ENCODE results near the gene ADGRL2.
"Not testable (repeated sequence)": the region's sequence is repeated elsewhere in the genome, so short reads cannot be mapped to it uniquely, and the experiment has no call there.

Gene ADGRL2

DNA sequence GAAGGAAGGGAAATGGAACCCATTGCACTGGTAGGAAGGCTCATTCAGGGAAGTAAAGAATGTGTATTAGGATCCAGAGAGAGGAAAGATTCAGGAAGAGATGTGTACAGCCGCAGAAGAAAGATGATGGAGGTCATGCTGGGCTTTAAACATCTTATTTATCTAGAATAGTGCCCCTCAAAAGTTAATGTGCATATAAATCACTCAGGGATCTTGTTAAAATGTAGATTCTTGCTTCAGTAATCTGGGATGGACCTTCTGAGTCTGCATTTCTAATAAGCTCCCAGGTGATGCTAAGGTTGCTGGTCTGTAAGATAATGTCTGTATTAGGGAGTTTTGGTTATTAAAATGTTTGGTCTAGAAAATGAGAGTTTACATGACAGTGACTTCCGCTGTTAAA is 46.3 kb downstream of the ADGRL2 start:
- no peak for DNase-seq (ENCODE audit: low read depth)

DNA sequence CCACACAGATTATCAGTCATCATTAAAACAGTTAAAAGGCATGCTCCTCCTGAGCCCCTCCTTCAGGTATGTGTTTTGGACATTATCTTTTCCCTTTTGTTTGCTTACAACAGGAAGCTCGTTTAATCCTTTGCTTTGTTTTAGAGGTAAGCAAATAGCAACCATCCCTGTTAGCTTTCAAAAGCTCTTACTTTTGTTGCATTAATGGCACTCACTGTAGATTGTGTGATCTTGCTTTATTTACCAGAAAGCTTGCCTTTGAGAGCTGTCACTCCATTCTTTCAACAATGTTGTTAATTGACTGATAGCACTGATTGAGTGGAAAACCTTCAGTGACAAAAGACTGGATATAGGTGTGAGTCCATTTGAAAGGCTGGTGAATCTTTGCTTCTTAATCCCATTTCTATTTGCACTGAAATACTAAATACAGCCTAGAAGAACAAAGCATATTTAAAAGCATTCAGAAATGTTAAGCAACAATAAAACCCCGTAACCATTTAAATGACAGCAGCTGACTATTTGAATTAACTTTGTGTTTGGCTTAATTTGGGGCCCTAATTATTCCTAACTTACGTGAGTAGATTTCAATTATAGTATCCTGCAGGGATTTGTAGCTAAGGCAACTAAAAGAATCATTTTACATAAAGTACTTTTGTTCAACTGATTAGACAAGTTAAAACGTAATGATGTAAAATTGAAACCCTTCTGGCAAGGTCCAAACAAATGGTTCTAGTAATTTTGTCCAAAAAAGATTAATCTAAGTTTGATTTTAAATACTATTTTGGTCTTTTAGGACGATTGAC is 48.3 kb downstream of the ADGRL2 start:
- DNase-seq (ENCODE audit: low read depth): no peak

DNA sequence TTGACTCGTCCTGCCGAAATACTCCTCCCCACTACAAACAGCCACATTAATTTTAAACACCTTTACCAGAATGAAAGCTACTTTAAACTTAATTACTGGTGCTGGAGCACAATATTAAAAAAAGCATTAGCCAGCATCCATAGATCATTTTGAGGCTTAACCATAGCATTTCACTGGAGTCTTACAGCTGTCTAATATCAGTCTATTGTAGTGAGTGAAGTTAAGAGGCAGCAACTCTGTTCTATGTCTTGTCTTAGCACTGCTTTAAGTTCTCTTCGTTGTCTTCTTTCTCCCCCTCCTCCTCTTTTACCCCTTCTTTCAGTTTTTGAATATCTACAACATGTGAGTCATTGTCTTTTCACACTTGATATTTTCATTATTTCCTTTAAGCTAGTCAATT is 49.3 kb downstream of the ADGRL2 start:
- DNase-seq (ENCODE audit: low read depth): no peak

DNA sequence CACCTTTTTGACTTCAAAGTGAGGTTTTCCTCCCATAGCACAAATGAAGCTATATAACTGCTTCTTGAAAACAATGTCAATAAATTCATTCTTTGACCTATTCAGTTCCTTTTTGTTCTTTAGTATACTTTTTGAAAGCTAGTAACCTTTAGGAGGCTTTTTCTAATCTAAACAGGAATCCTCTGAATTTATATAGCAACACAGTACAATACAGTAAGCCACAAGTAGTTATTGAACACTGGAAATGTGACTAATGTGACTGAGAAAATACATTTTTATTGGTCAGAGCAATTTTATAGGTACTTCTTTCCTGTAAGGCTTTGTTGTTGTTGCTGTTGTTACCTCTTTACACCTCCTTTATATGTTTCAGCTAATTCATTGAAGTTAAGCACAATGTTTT is 49.8 kb downstream of the ADGRL2 start:
- no peak for DNase-seq (ENCODE audit: low read depth)

DNA sequence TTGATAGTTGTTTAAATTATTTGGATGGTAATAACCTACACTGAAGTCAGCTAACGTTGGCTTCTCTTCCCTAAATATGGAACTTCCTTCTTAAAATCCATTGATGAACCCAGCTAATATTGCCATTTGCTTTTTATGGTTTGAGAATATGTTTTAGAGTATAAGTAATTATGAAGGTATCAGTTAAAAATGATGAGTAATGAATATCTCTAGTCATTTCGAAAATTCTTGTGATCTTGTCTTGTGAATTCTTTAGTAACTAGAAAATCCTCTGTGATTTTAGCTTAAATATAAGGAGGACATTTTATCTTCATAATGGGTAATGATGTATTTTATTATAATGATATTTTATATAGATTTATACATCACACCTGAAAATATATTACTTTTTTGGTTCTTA is 50.5 kb downstream of the ADGRL2 start:
- DNase-seq (ENCODE audit: low read depth): no peak

DNA sequence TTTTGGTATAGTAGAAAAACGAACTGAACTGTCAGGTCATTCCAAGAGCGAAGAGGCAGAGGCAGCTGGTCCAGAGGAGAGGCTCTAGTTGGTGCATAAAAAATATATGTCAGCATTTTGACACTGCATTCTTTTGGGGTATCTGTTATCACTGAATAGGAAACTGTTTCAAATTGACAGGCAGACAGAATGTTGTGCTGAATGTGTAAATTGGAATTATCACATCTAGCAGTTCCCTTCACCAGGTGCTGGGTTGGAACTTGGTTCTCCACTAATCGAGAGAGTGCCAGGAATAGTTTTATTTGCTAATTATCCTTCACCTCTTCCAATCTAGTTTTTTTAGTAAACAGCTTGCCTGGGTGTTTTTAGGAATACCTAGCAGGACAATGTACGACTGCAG is 52.2 kb downstream of the ADGRL2 start:
- no peak for DNase-seq (ENCODE audit: low read depth)

DNA sequence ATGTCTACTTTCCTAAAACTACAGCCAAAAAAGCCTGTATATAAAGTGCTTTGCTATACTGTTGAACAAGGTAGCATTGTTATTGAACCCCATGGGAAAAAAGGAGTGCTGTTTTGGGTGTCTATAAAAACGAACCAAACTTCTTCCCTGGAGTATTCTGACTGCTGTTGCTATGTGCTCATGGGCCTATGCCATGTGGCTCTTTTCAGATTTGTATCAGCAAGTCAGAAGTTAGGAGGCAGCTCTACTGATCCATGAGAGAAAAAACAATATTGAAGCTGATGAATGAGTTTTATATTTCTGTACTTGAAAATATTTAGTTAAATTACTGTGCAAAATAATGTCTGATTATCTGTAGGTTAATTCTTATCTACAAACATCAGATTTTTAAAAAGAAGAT is 66.5 kb downstream of the ADGRL2 start:
- DNase-seq (ENCODE audit: low read depth): no peak

DNA sequence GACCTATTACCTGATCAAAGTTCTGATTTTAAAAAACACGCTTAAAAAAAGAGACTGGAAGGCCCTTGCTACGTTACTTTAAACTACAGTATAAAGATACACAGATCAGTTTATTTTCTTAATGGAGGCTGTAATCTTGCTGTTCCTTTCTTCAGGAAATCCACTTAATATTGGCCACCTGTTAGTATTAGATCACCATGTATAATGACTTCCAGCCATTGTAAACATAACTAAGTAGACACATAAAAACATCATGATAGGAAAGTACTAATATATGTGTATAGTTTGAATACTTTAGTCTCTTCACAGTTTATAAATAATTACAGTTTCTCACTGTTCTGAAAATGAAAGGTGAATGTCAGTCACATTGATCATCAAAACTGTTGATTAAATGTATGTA is 68.6 kb downstream of the ADGRL2 start:
- DNase-seq (ENCODE audit: low read depth): no peak

DNA sequence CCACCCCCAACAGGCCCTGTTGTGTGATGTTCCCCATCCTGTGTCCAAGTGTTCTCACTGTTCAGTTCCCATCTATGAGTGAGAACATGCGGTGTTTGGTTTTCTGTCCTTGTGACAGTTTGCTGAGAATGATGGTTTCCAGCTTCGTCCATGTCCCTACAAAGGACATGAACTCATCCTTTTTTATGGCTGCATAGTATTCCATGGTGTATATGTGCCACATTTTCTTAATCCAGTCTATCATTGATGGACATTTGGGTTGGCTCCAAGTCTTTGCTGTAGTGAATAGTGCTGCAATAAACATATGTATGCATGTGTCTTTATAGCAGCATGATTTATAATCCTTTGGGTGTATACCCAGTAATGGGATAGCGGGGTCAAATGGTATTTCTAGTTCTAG is 70.4 kb downstream of the ADGRL2 start:
- not testable (repeated sequence) for DNase-seq (ENCODE audit: low read depth)

DNA sequence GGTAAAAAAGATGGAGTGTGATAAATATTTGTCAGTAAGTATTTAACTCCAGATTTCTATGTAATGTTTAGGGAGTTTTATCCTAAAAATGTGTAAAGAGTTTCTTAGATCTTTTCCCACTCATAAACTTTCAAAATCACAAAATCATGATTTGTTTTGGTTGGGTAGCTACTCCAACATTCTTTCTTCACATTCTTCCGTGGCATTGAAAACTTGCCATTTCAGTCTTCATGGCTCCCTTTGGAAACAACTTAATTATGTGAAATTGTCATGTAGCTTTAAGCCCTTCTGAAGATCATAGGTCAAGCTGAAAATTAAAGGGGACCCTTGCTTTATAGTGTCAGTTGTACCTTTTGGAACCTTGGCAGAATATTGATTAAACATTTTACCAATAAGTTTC is 73.2 kb downstream of the ADGRL2 start:
- DNase-seq (ENCODE audit: low read depth): no peak

DNA sequence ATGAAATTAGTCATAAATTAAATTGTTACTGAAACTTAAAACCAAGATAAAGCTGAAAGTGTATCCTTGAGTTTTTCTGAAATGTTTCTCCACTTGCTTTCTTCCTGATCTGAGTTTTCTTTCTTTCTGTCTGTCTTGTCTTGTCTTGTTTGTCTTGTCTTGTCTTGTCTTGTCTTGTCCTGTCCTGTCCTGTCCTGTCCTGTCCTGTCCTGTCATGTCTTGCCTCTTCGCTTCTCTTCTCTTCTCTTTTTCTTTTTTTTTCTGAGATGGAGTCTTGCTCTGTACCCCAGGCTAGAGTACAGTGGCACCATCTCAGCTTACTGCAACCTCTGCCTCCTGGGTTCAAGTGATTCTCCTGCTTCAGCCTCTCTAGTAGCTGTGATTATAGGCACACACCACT is 73.7 kb downstream of the ADGRL2 start:
- no peak for DNase-seq (ENCODE audit: low read depth)

DNA sequence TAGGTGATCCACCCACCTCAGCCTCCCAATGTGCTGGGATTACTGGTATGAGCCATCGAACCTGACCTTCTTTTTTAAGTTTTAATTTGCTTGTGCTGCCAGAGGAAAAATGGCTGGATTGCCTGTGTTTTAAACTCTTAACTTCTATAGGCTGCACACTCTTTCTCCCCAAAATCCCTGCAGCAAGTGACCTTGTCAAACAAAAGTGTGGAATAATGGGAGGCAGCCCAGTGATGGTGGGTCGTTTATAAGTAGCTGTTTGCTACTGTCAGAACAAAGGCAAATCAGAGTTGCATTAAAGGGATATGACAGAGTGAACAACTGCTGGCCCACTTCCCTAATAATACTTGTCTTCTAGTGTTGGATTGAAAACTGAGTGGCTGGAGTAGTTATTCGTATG is 74.2 kb downstream of the ADGRL2 start:
- no peak for DNase-seq (ENCODE audit: low read depth)

DNA sequence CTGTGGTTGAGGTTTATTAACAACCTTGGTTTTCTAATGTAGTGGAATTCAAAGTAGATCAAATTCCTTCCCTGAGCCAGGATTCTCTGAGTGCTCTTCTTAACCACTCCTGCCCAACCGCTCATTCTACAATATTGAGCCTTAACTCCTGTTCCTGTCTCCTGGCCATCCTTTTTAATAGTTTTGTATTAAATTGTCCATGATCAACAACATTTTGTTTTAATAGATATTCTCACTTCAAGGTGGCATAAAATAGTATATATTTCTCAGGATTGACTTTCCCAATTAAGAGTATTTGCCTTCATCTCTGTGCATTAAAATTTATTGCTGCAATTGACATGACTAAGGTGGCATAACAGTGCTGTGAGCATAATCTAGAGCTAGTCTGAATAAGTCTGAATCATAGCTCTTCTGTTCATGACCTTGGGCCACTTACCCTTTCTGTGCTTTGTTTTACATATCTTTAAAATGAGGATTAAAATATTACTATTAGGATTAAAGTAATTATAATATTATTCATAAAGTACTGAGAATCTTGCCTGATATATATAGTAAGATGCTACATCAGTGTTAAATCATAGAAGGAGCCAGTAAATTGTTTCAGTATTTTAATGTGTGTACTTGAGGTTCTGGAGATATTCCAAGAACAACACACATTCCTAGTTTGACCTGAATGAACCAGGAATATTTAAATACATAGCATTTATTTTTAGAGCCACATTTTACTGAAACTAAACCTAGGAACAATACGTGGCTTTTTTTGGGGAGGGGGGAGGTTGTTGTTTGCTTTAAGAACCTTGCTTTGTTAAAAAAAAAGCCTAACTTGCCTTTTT is 76.4 kb downstream of the ADGRL2 start:
- DNase-seq (ENCODE audit: low read depth): no peak

DNA sequence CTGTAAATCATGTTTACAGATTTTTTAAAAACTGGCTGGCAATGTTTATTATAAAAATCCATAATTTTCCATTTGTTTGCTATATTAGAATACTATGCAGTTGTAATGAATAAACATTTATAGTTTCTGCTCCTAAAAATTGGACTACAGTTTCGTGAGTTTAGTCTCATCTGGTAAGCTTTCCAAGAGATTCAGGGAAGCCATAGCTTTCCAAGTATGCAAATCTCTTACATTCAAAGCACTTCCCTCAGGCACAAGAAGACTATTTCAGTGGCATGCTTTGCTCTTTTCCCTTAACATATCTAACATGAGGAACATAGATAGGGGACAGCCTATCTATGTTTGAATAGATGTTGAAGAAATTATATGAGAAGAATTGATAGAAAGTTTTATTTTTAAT is 77.2 kb downstream of the ADGRL2 start:
- DNase-seq (ENCODE audit: low read depth): no peak

DNA sequence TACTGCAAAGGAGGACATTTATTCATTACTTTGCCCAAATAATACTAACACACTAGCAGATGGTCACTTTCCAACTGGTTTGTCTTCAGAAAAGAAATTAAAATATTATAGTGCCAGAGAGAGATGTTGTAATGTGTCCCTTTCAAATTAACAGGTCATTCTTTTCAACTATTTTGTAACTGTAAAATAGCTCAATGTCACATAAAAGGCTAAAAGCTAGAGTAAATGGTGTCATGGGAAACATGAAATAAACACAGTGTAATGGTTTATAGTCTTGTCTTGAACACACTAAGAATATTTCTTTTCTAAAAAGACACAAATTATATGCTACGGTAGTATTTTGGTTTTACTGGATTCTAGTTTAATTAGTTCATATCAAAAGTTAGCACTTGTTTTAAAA is 77.8 kb downstream of the ADGRL2 start:
- DNase-seq (ENCODE audit: low read depth): no peak

DNA sequence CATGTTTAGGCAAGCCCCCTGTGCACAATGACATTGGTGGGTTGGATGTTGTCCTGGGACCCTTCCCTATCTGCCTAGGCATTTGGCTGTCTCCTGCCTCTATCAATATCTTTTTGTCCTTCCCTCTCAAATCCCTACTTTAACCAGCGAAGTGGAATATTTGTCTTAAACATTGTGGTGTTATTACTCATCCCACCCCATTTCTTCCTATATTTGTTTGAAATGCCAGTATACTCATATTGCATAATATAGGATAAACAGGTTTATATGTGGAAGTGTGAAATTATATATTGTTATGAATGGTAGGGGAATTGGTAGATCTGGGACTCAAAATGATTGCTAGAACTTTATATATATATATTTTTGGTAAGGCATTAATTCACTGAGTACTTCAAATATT is 80.0 kb downstream of the ADGRL2 start:
- no peak for DNase-seq (ENCODE audit: low read depth)

DNA sequence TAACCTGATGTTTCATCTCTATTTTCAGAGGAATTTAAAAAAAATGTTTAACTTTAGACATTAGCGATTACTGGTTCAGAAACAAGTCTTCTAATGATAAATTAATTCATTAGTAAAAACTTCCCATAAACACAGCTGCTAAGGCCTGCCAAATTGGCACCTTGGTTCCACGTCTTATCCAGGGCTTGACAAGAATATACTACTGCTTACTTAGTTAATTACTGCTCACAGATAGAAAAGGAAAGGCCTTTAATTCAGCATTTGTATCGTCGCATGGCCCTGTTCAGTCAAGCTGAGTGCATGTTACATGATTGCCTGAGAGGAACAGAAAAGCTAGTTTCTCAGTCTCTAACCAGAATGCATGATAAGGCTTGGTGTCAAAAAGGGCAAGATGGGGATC is 84.6 kb downstream of the ADGRL2 start:
- DNase-seq (ENCODE audit: low read depth): no peak

DNA sequence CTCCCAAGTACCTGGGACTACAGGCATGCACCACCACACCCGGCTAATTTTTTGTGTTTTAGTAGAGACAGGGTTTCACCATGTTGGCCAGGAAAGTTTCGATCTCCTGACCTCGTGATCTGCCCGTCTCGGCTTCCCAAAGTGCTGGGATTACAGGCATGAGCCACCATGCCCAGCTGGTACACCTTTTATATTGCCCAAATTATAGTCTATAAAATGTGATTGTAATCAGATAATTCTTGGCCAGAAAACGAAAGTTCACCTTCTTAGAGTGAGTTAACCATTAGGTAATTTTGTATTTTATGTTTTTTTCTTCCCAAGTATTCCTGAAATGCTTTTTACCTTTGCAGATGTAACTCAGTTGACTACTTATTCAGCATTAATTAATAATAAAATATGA is 85.6 kb downstream of the ADGRL2 start:
- DNase-seq (ENCODE audit: low read depth): not testable (repeated sequence)

DNA sequence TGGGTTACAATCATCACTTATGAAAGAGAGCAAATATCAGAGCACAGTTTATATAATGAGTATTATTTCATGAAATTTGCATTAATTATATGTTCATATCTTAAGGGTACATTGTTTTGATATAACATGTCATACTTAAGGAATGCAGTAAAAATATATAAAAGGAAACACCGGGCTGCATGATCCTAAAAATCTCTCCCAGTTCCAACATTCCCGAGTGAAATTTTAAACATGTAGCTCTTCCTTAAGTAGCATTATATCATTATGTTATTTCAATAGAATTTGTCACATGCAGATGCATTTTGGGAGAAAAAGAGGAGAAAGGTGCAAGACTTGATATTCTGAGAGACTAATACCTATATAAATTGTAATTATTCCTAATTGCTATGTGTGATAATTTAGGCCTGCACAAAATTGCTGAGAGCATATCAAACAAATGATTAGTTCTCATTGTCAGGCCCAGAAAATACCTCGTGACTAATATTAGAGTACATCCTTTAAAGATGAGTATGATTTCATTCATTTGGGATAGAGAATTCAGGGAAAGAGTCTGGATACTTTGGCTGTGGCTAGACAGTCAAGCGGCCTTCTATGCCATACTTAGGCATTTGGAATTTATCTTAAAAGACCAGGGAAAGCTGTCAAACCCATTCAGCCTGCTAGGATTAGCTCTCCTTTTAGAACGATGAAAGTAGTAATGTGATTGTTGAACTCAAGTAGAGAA is 86.8 kb downstream of the ADGRL2 start:
- no peak for DNase-seq (ENCODE audit: low read depth)

DNA sequence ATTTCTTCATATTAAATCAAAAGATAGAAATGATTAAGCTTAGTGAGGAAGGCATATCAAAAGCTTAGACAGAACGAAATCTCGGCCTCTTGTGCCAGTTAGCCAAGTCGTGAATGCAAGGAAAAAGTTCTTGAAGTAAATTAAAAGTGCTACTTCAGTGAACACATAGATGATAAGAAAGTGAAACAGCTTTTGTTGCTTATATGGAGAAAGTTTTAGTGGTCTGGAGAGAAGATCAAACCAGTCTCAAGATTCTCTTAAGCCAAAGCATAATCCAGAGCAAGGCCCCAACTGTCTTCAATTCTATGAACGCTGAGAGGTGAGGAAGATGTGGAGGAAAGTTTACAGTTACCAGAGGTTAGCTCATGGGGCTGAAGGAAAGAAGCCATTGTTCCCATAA is 88.4 kb downstream of the ADGRL2 start:
- DNase-seq (ENCODE audit: low read depth): no peak

DNA sequence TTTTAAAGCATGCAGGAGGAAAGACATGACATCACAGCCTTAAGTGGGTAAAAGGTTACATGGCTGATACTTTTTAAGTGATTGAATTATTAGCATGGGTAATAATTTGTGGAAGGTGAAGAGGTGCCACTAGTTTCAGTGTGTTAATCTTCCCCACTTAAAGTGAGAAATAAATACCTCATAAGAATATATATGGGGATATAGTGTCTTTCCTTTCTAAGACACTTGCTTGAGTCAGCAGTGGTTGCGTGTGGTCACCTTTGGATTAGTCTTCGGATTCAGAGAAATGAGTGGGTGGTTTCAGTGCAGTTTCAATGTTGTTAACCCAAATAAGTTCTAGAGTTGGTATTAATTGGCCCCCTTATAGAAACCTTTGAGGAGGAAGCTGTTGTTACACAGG is 94.1 kb downstream of the ADGRL2 start:
- DNase-seq (ENCODE audit: low read depth): no peak

DNA sequence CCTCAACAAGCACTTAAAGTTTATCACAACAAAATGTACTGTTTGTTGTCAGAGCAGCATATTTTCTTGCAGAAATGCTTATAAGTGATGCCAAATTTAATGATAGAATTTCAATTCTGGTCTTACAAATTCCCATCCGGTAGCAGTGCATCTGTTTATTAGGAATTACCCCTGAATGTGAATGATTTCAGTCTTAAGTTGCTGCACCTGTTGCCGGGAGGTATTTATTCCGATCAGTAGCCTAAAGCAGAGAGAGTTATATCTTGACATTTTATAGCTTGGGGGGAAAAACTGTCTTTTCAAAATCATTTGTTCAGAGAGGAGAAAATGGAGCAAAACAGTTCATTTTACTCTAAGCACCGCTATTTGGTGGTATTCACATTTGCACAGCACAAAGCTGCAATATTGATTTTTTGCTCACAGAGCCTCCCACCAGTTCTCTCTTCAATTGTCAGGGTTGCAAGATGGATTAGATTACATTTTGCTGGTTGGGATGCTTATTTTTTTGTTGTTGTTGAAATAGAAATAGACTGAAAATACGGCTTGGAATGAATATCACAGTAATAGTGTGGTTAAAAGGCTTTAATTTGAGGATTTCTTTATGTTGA is 98.6 kb downstream of the ADGRL2 start:
- no peak for DNase-seq (ENCODE audit: low read depth)
